ENCODE data around the gene TET2. TPM values are rescaled to one million over a fixed set of nuclear protein-coding genes. Genes with fewer than 3 reads are reported as not detected.

Gene TET2
- total RNA-seq, 1 donor from 2014 or later: 5.0 TPM

- peak overlapping the region; percentile 35 for H3K4me3 ChIP-seq (ENCODE audit: low read depth, low read length)
- DNase-seq (ENCODE audit: low read depth): no peak
- TF ChIP-seq CTCF (conservative IDR thresholded peaks at IDR 0.05; ENCODE audit: low read depth, low read length): no peak
Measured at GRCh38 chr4:105158837-105159236, 12.2 kb downstream of the TET2 start.

GRCh38 chr4:105162123-105162796 is 15.6 kb downstream of the TET2 start:
- TF ChIP-seq CTCF (conservative IDR thresholded peaks at IDR 0.05; ENCODE audit: low read depth, low read length): no peak
- no peak for DNase-seq (ENCODE audit: low read depth)
- H3K4me3 ChIP-seq (ENCODE audit: low read depth, low read length): no peak overlapping the region

DNA sequence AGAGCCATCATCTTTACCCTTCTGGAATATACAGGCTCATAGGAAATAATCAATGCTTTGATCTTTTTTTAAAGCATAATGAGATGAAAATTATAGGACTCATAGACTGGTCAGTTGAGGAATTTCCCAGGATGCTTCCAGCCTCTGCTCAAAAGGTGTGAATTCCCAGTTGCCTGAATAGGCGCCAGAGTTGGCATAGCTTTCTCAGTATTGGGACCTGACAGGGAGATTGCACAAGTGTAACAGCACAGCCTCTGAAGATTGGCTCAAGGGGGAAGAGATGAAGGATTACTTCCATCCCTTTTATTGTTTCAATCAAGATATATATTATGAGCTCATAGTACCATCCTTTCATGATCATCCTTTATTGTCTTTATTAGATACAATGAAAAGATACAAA is 17.9 kb downstream of the TET2 start:
- no peak for DNase-seq (ENCODE audit: low read depth)
- H3K4me3 ChIP-seq (ENCODE audit: low read depth, low read length): no peak overlapping the region
- TF ChIP-seq CTCF (conservative IDR thresholded peaks at IDR 0.05; ENCODE audit: low read depth, low read length): no peak

DNA sequence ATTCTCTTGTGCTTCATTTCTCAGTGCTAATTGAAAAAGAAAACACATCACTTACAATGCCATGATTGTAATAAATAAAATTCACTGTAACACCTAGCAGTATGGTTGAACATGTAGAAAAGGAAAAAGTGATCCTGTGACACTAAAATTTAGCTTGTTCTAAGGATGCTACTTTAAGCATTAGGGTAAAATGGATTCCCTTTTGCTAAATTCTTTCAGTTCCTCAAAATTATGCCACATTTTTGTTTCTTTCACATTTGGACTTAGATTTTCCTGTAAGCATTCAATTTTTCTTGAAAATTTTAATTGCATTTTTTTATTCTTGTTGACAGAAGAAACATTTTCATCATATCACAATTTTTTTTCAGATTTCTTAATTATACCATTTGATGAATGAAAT is 19.4 kb downstream of the TET2 start:
- no peak overlapping the region for H3K4me3 ChIP-seq (ENCODE audit: low read depth, low read length)
- TF ChIP-seq CTCF (conservative IDR thresholded peaks at IDR 0.05; ENCODE audit: low read depth, low read length): no peak
- no peak for DNase-seq (ENCODE audit: low read depth)

DNA sequence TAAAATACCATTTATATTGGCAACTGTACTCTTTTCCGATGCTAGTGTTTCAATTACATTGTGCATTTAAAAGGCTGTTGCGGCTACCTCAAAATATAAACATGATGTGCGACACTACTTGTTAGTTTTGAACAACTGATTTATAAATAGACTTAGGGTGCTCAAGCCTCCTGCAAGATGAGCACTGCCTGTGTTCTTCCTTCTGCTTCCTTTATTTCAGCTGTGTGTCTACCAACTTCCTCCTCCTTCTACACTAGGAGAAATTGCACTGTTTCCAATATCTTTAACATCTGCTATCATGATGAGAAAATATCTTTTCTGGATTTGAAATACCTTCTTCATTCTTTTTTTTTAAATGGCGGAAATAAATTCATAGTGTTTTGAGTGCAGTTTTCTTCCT is 24.0 kb downstream of the TET2 start:
- DNase-seq (ENCODE audit: low read depth): no peak
- no peak for TF ChIP-seq CTCF (conservative IDR thresholded peaks at IDR 0.05; ENCODE audit: low read depth, low read length)
- H3K4me3 ChIP-seq (ENCODE audit: low read depth, low read length): no peak overlapping the region

DNA sequence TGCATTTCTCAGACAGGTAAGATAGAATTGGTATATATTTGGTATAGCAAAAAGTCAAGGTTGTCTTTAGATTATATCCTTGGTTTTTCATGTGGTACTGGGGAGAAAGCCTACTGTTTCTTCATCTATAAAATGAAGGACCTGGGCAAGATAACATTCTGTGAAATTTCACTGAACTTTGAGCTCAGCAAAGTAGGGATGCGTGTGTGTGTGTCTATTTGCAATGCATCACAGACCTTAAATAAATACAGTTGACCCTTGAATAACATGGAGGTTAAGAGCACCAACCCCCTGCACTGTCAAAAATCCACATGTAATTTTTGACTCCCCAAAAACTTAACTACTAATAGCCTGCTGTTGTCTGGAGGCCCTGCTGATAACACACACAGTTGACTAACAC is 25.2 kb downstream of the TET2 start:
- DNase-seq (ENCODE audit: low read depth): no peak
- no peak overlapping the region for H3K4me3 ChIP-seq (ENCODE audit: low read depth, low read length)
- TF ChIP-seq CTCF (conservative IDR thresholded peaks at IDR 0.05; ENCODE audit: low read depth, low read length): no peak

GRCh38 chr4:105174098-105174497 is 27.4 kb downstream of the TET2 start:
- no peak overlapping the region for H3K4me3 ChIP-seq (ENCODE audit: low read depth, low read length)
- DNase-seq (ENCODE audit: low read depth): no peak
- no peak for TF ChIP-seq CTCF (conservative IDR thresholded peaks at IDR 0.05; ENCODE audit: low read depth, low read length)
